Left lobe of liver (tissue), 2 donors: ENCODE results near the gene LYRM9. TPM values are rescaled to one million over a fixed set of nuclear protein-coding genes. Genes with fewer than 3 reads are reported as not detected.
"Not testable (repeated sequence)": the region's sequence is repeated elsewhere in the genome, so short reads cannot be mapped to it uniquely, and the experiment has no call there.

Experiments used
- ATAC-seq: fragments of 200-7000 bp; cut with Tn5 transposase; one replicate; pipeline ENCODE4 v1.9.1; 2020; ENCODE audit warnings: mild to moderate bottlenecking, moderate library complexity
- DNase-seq: peaks from one replicate; pipeline ENCODE4 v3.0.0-alpha.2; 2020; ENCODE audit warnings: low spot score
- total RNA-seq: library from RNA; stranded (reverse); gene quantifications from one replicate; pipeline ENCODE4 v1.2.1, GENCODE V29; 2021
- donor health status: DM: no; HTN: no; CAD: no; lungs with moderate emphysema.
- donor health status: DM: no; HTN: yes; CAD: no.

Gene LYRM9
- total RNA-seq, 1 donor from 2014 or later = 5.1 TPM

GRCh38 chr17:27846042-27846655, 47.0 kb downstream of the LYRM9 start:
- ATAC-seq = no peak

GRCh38 chr17:27845264-27846041, 47.7 kb downstream of the LYRM9 start:
- DNase-seq = no peak
- ATAC-seq = peak; percentile 58

More at GRCh38 chr17:27846042-27846655, 47.0 kb downstream of the LYRM9 start:
- DNase-seq = no peak

- DNase-seq = no peak
- peak; percentile 68 for ATAC-seq
Observed at GRCh38 chr17:27840688-27841087, 52.5 kb downstream of the LYRM9 start.

GRCh38 chr17:27840406-27840678, 52.8 kb downstream of the LYRM9 start:
- ATAC-seq = peak; percentile 6
- not testable (repeated sequence) for DNase-seq

- peak; percentile 52 for DNase-seq
- ATAC-seq = peak; percentile 82
Observed at GRCh38 chr17:27839571-27840405, 53.4 kb downstream of the LYRM9 start.

GRCh38 chr17:27838607-27839006, 54.6 kb downstream of the LYRM9 start:
- not testable (repeated sequence) for ATAC-seq, DNase-seq

- DNase-seq = not testable (repeated sequence)
- peak; percentile 47 for ATAC-seq
Observed at GRCh38 chr17:27837769-27838168, 55.4 kb downstream of the LYRM9 start.

- DNase-seq (no peak), ATAC-seq (no peak)
Observed at GRCh38 chr17:27836651-27837050, 56.5 kb downstream of the LYRM9 start.

GRCh38 chr17:27834571-27834970, 58.6 kb downstream of the LYRM9 start:
- ATAC-seq = no peak
- DNase-seq = no peak

- ATAC-seq (no peak), DNase-seq (no peak)
Observed at GRCh38 chr17:27832831-27833230, 60.3 kb downstream of the LYRM9 start.

- DNase-seq (peak; percentile 81), ATAC-seq (peak; percentile 86)
Observed at GRCh38 chr17:27829888-27830287, 63.3 kb downstream of the LYRM9 start.

GRCh38 chr17:27829143-27829711, 63.9 kb downstream of the LYRM9 start:
- ATAC-seq, DNase-seq: not testable (repeated sequence)

Other genes starting within 250 kb of the LYRM9 start
- not detected for gene NOS2, start 92.8 kb downstream of the LYRM9 start, total RNA-seq
- 7.5 TPM for gene NLK, start 149.3 kb upstream of the LYRM9 start, total RNA-seq